DND-41 (cell line): ENCODE data around the gene XPR1.

Experiments
- EZH2 ChIP-seq: IDR thresholded peaks from 3 replicates; pipeline ENCODE4 v1.6.1; 2012; ENCODE audit warnings: borderline replicate concordance, low read depth, mild to moderate bottlenecking, moderate library complexity, low read length, inconsistent platforms; ENCODE audit not compliant: severe bottlenecking
- TF ChIP-seq, protein P1 (sequence below): IDR thresholded peaks from 2 replicates; pipeline ENCODE4 v1.5.1; 2012; ENCODE audit warnings: borderline replicate concordance, low read length, moderate library complexity, mild to moderate bottlenecking; ENCODE audit not compliant: poor library complexity, severe bottlenecking; ENCODE audit errors: extremely low read depth

- TF ChIP-seq, protein P1, sequence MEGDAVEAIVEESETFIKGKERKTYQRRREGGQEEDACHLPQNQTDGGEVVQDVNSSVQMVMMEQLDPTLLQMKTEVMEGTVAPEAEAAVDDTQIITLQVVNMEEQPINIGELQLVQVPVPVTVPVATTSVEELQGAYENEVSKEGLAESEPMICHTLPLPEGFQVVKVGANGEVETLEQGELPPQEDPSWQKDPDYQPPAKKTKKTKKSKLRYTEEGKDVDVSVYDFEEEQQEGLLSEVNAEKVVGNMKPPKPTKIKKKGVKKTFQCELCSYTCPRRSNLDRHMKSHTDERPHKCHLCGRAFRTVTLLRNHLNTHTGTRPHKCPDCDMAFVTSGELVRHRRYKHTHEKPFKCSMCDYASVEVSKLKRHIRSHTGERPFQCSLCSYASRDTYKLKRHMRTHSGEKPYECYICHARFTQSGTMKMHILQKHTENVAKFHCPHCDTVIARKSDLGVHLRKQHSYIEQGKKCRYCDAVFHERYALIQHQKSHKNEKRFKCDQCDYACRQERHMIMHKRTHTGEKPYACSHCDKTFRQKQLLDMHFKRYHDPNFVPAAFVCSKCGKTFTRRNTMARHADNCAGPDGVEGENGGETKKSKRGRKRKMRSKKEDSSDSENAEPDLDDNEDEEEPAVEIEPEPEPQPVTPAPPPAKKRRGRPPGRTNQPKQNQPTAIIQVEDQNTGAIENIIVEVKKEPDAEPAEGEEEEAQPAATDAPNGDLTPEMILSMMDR: no peak
- no peak for TF ChIP-seq EZH2
Observed at GRCh38 chr1:180842491-180843275, 210.9 kb downstream of the XPR1 start.
